ENCODE data around the gene CPT2. TPM values are rescaled to one million over a fixed set of nuclear protein-coding genes. Genes with fewer than 3 reads are reported as not detected.

The CPT2 gene
- total and polyA plus RNA-seq, 2 donors (not counting 1 experiment from before 2014, with no cell fraction given), result 17.2 to 18.3 TPM

GRCh38 chr1:53155945-53156344 lies 40.7 kb upstream of the CPT2 start:
- Histone ChIP-seq H3K36me3 (ENCODE audit: control insufficient read depth, insufficient read depth, low read length) (no peaks in the 10 kb centered on the region), H3K4me2 (ENCODE audit: extremely low read depth, insufficient read depth, low read length) (no peak overlapping the region), H3K27ac (ENCODE audit: insufficient read depth, low read length) (no peak overlapping the region), H3K9ac (ENCODE audit: insufficient read depth, low read length) (no peak overlapping the region), H3K9me3 (ENCODE audit: control insufficient read depth, insufficient read depth, low read depth, low read length) (no peaks in the 10 kb centered on the region), H2AFZ (ENCODE audit: low read length) (no peak overlapping the region), H3K4me3 (replicated peaks in 1 of 4; ENCODE audit: control extremely low read depth in 1 of 4, insufficient read depth in 1 of 4, low read depth in 3 of 4, low read length in 4 of 4) (no peak overlapping the region), H3K27me3 (ENCODE audit: control insufficient read depth, insufficient read depth, low read length) (no peaks in the 10 kb centered on the region), H4K20me1 (ENCODE audit: control insufficient read depth, extremely low read depth, insufficient read depth, low read length) (no peaks in the 10 kb centered on the region), H3K4me1 (ENCODE audit: control insufficient read depth, extremely low read depth, insufficient read depth, low read length) (no peaks in the 10 kb centered on the region), H3K79me2 (ENCODE audit: control insufficient read depth, insufficient read depth, low read length) (no peaks in the 10 kb centered on the region)
- DNase-seq (ENCODE audit: low read depth in 2 of 2), result no peak
- no peak for TF ChIP-seq EZH2 (IDR thresholded peaks at IDR 0.05; ENCODE audit: low read length, missing control alignments)
- TF ChIP-seq, protein P1, sequence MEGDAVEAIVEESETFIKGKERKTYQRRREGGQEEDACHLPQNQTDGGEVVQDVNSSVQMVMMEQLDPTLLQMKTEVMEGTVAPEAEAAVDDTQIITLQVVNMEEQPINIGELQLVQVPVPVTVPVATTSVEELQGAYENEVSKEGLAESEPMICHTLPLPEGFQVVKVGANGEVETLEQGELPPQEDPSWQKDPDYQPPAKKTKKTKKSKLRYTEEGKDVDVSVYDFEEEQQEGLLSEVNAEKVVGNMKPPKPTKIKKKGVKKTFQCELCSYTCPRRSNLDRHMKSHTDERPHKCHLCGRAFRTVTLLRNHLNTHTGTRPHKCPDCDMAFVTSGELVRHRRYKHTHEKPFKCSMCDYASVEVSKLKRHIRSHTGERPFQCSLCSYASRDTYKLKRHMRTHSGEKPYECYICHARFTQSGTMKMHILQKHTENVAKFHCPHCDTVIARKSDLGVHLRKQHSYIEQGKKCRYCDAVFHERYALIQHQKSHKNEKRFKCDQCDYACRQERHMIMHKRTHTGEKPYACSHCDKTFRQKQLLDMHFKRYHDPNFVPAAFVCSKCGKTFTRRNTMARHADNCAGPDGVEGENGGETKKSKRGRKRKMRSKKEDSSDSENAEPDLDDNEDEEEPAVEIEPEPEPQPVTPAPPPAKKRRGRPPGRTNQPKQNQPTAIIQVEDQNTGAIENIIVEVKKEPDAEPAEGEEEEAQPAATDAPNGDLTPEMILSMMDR (conservative IDR thresholded peaks at IDR 0.05 in 1 of 2, IDR thresholded peaks at IDR 0.05 in 1 of 2; ENCODE audit: low read depth in 1 of 2, low read length in 2 of 2), result no peak

DNA sequence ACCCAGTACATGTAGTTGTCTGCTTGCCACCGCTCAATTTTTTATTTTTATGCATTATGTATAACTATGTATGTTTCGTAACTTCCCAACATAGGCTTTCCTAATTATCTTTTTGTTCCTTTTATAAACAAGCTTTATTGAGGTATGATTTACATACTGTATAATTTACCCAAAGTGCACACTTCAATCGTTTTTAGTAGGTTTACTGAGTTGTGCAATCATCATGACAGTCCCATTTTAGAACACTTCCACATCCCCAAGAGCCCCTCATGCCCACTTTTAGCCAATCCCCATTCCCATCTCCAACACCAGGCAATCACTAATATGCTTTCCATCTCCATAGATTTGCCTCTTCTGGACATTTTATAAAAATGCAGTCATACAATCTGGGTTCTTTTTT lies 39.8 kb upstream of the CPT2 start:
- Histone ChIP-seq H3K27me3 (ENCODE audit: control insufficient read depth, insufficient read depth, low read length) (no peaks in the 10 kb centered on the region), H2AFZ (ENCODE audit: low read length) (no peak overlapping the region), H3K27ac (ENCODE audit: insufficient read depth, low read length) (no peak overlapping the region), H3K36me3 (ENCODE audit: control insufficient read depth, insufficient read depth, low read length) (no peaks in the 10 kb centered on the region), H3K4me2 (ENCODE audit: extremely low read depth, insufficient read depth, low read length) (no peak overlapping the region), H3K9me3 (ENCODE audit: control insufficient read depth, insufficient read depth, low read depth, low read length) (no peaks in the 10 kb centered on the region), H3K4me1 (ENCODE audit: control insufficient read depth, extremely low read depth, insufficient read depth, low read length) (no peaks in the 10 kb centered on the region), H3K9ac (ENCODE audit: insufficient read depth, low read length) (no peak overlapping the region), H3K4me3 (replicated peaks in 1 of 4; ENCODE audit: control extremely low read depth in 1 of 4, insufficient read depth in 1 of 4, low read depth in 3 of 4, low read length in 4 of 4) (no peak overlapping the region), H3K79me2 (ENCODE audit: control insufficient read depth, insufficient read depth, low read length) (no peaks in the 10 kb centered on the region), H4K20me1 (ENCODE audit: control insufficient read depth, extremely low read depth, insufficient read depth, low read length) (no peaks in the 10 kb centered on the region)
- DNase-seq (ENCODE audit: low read depth in 2 of 2), result no peak
- TF ChIP-seq, protein P1 (conservative IDR thresholded peaks at IDR 0.05 in 1 of 2, IDR thresholded peaks at IDR 0.05 in 1 of 2; ENCODE audit: low read depth in 1 of 2, low read length in 2 of 2), result no peak
- TF ChIP-seq EZH2 (IDR thresholded peaks at IDR 0.05; ENCODE audit: low read length, missing control alignments), result no peak

DNA sequence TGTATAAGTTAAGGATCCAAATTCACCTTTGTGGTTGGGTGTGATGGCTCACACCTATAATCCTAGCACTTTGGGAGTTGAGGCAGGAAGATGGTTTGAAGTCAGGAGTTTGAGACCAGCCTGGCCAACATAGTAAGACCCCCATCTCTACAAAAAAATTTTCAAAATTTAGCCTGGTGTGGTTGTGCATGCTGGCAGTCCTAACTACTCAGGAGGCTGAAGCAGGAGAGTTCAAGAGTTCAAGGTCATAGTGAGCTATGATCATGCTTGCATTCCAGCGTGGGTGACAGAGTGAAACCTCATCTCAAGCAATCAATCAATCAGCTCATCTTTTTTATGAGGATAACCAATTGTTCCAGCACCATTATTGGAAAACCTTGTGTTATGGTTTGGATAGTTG lies 37.7 kb upstream of the CPT2 start:
- no peak for DNase-seq (ENCODE audit: low read depth in 2 of 2)
- Histone ChIP-seq H3K27ac (ENCODE audit: insufficient read depth, low read length) (no peak overlapping the region), H3K9me3 (ENCODE audit: control insufficient read depth, insufficient read depth, low read depth, low read length) (no peaks in the 10 kb centered on the region), H3K4me1 (ENCODE audit: control insufficient read depth, extremely low read depth, insufficient read depth, low read length) (no peaks in the 10 kb centered on the region), H3K4me2 (ENCODE audit: extremely low read depth, insufficient read depth, low read length) (no peak overlapping the region), H2AFZ (ENCODE audit: low read length) (no peak overlapping the region), H3K4me3 (replicated peaks in 1 of 4; ENCODE audit: control extremely low read depth in 1 of 4, insufficient read depth in 1 of 4, low read depth in 3 of 4, low read length in 4 of 4) (no peak overlapping the region), H4K20me1 (ENCODE audit: control insufficient read depth, extremely low read depth, insufficient read depth, low read length) (no peaks in the 10 kb centered on the region), H3K9ac (ENCODE audit: insufficient read depth, low read length) (no peak overlapping the region), H3K79me2 (ENCODE audit: control insufficient read depth, insufficient read depth, low read length) (no peaks in the 10 kb centered on the region), H3K27me3 (ENCODE audit: control insufficient read depth, insufficient read depth, low read length) (no peaks in the 10 kb centered on the region), H3K36me3 (ENCODE audit: control insufficient read depth, insufficient read depth, low read length) (no peaks in the 10 kb centered on the region)
- no peak for TF ChIP-seq EZH2 (IDR thresholded peaks at IDR 0.05; ENCODE audit: low read length, missing control alignments)
- TF ChIP-seq, protein P1 (conservative IDR thresholded peaks at IDR 0.05 in 1 of 2, IDR thresholded peaks at IDR 0.05 in 1 of 2; ENCODE audit: low read depth in 1 of 2, low read length in 2 of 2), result no peak
